ENCODE data around the gene TAPBP.

TAPBP gene

DNA sequence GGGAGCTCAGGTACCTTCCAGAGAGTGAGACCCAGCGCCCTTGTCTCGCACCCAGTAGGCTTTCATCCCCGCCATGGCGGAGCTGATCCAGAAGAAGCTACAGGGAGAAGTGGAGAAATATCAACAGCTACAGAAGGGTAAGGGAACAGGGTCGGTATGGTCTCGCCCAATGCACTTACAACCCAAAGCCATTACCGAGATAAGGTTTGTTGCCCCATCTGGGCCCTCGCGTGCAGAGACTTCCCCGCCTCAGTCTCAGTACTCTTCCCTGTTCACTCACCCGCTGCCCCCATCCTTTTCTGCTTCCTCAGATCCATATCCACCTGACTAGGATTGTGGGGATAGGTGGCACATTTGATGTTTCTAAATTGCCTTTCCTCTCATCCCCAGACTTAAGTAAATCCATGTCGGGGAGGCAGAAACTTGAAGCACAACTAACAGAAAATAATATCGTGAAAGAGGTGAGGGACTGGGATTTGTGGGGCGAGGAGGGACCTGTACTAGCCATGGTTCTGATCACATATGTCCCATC is 24.0 kb downstream of the TAPBP start:
- Histone ChIP-seq H3K9ac (ENCODE audit: low read length) (peak overlapping the region; percentile 95), H3F3A (ENCODE audit: insufficient read depth, low read length) (no peaks in the 10 kb centered on the region), H3K4me1 (ENCODE audit: insufficient read depth, low read length, severe bottlenecking) (peaks cover 24% of the 10 kb centered on the region), H4K20me1 (ENCODE audit: insufficient read depth, low read length) (no peaks in the 10 kb centered on the region), H3K9me3 (ENCODE audit: low read length) (no peaks in the 10 kb centered on the region), H3K27ac (ENCODE audit: low read depth, low read length, poor library complexity, severe bottlenecking) (peak overlapping the region; percentile 34), H3K36me3 (ENCODE audit: insufficient read depth, low read length) (peaks cover 49% of the 10 kb centered on the region), H3K4me2 (ENCODE audit: low read length) (peak overlapping the region; percentile 89), H3K9me2 (ENCODE audit: low read depth, low read length) (no peaks in the 10 kb centered on the region), H2AFZ (ENCODE audit: low read length) (no peak overlapping the region), H3K4me3 (ENCODE audit: low read depth, low read length, poor library complexity, severe bottlenecking) (peak overlapping the region; percentile 98), H3K79me2 (ENCODE audit: insufficient read depth, low read length) (peaks cover 17% of the 10 kb centered on the region), H3K27me3 (ENCODE audit: insufficient read depth, low read length) (no peaks in the 10 kb centered on the region)
- TF ChIP-seq, protein P1, sequence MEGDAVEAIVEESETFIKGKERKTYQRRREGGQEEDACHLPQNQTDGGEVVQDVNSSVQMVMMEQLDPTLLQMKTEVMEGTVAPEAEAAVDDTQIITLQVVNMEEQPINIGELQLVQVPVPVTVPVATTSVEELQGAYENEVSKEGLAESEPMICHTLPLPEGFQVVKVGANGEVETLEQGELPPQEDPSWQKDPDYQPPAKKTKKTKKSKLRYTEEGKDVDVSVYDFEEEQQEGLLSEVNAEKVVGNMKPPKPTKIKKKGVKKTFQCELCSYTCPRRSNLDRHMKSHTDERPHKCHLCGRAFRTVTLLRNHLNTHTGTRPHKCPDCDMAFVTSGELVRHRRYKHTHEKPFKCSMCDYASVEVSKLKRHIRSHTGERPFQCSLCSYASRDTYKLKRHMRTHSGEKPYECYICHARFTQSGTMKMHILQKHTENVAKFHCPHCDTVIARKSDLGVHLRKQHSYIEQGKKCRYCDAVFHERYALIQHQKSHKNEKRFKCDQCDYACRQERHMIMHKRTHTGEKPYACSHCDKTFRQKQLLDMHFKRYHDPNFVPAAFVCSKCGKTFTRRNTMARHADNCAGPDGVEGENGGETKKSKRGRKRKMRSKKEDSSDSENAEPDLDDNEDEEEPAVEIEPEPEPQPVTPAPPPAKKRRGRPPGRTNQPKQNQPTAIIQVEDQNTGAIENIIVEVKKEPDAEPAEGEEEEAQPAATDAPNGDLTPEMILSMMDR (IDR thresholded peaks at IDR 0.05; ENCODE audit: low read length) = no peak
- TF ChIP-seq EZH2 (IDR thresholded peaks at IDR 0.05; ENCODE audit: borderline replicate concordance, low read length) = no peak

DNA sequence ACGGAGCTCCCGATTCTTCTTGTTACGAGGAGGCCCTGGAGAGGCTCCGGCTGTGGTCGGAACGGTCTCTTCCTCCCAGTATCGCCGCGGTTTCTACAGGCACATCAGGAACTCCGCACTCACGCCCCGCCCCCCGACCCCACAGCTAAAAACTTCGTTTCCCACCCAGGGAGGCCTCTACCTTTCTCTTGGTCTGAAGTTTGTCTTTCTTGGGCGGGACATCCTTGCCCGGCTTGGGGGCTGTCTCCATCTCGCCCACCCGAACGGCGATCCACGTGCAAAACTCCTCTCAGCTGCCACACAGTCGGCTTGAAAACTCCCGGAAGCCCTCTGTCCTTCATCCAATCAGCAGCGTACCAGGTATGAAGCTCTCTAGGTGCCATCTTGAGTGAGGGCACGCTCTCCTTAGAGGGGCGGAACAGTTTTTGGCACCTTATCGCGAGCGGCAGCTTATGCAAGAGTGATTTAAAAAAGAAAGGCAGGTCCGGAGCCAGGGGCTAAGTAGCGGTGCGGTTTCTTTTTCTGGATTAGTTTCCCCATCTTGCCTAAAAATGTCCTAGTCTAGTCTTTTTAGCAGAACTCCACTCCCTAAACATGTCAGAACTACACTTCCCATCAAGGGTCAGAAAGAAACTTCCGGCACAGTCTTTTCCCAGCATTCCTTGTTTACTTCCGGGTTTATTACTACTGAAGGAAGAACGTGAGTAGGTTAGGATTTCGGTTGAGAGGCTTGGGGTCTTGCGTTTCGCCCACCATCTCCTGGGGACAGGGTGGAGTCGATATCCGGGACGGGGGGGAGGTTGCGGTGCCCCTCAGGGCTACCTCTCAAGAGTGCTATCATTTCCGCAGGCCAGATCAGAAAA is 24.7 kb downstream of the TAPBP start, which contains the start of the genes PFDN6 and WDR46:
Gene PFDN6, plus strand, starts transcription at position 681 of the 863 bp plus-strand sequence. CDS start 256 bp downstream, outside the sequence.
Gene WDR46, minus strand, starts transcription at position 319 of the 863 bp plus-strand sequence. Its CDS starts 69 bp downstream, at position 250.
- H3K36me3 ChIP-seq (ENCODE audit: insufficient read depth, low read length) = peaks cover 56% of the 10 kb centered on the region
- H3K27me3 ChIP-seq (ENCODE audit: insufficient read depth, low read length) = no peaks in the 10 kb centered on the region
- H2AFZ ChIP-seq (ENCODE audit: low read length) = 0 out of 2 replicates have a peak within 1 kb of the TSS, but pooled peaks have one; percentile 73
- H3F3A ChIP-seq (ENCODE audit: insufficient read depth, low read length) = no peaks in the 10 kb centered on the region; the same call in 1 of the 2 replicates
- H3K4me1 ChIP-seq (ENCODE audit: insufficient read depth, low read length, severe bottlenecking) = peaks cover 24% of the 10 kb centered on the region
- peak within 1 kb of the TSS; percentile 95 for H3K9ac ChIP-seq (ENCODE audit: low read length)
- peak within 1 kb of the TSS; percentile 98 for H3K4me3 ChIP-seq (ENCODE audit: low read depth, low read length, poor library complexity, severe bottlenecking)
- no peaks in the 10 kb centered on the region for H3K9me3 ChIP-seq (ENCODE audit: low read length)
- no peak for TF ChIP-seq EZH2 (IDR thresholded peaks at IDR 0.05; ENCODE audit: borderline replicate concordance, low read length)
- TF ChIP-seq, protein P1 (IDR thresholded peaks at IDR 0.05; ENCODE audit: low read length) = no peak
- H3K27ac ChIP-seq (ENCODE audit: low read depth, low read length, poor library complexity, severe bottlenecking) = peak within 1 kb of the TSS; percentile 34
- no peaks in the 10 kb centered on the region for H3K9me2 ChIP-seq (ENCODE audit: low read depth, low read length)
- H3K4me2 ChIP-seq (ENCODE audit: low read length) = peak within 1 kb of the TSS; percentile 89
- no peaks in the 10 kb centered on the region for H4K20me1 ChIP-seq (ENCODE audit: insufficient read depth, low read length)
- H3K79me2 ChIP-seq (ENCODE audit: insufficient read depth, low read length) = peaks cover 17% of the 10 kb centered on the region

DNA sequence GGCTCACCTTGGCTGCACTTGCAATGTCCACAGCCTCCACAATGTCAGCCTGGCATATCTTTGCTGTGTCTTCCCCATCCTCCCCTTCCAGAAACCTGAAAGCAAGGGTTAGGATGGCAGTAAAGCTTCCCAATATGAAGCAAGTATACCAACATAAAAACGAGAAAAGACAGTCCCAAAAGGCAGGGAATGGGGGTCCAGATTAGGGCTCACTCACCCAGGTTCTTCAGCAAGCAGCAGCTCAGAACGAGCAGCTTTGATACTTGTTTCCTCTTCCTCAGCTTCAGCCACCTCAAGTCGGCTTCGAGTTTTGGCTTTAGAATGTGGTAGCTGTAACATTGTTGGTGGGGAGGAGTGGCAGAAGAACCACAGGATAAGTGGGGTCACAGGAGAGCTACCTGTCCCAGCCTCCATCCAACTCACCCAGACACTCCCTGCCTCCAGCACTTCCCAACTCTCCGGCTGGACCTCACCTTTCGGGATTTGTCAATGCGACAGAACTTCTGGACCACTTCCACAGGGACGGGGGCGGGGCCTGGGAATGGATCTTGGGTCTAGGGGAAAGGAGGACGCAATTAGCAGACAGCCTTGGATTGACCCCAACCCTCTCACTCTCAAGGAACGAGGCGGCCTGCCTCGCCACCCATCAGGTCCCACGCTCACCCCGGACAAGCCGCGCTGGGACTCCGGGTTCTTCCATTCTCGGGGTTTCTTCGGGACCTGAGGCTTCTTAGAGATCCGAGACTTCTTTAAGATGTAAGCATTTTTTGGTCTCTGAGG is 25.5 kb downstream of the TAPBP start:
- peaks cover 24% of the 10 kb centered on the region for H3K4me1 ChIP-seq (ENCODE audit: insufficient read depth, low read length, severe bottlenecking)
- peaks cover 64% of the 10 kb centered on the region for H3K36me3 ChIP-seq (ENCODE audit: insufficient read depth, low read length)
- H2AFZ ChIP-seq (ENCODE audit: low read length) = no peak overlapping the region
- H3F3A ChIP-seq (ENCODE audit: insufficient read depth, low read length) = no peaks in the 10 kb centered on the region; the same call in 1 of the 2 replicates
- H3K9ac ChIP-seq (ENCODE audit: low read length) = peak overlapping the region; percentile 95
- peaks cover 17% of the 10 kb centered on the region for H3K79me2 ChIP-seq (ENCODE audit: insufficient read depth, low read length)
- H3K9me2 ChIP-seq (ENCODE audit: low read depth, low read length) = no peaks in the 10 kb centered on the region
- TF ChIP-seq, protein P1 (IDR thresholded peaks at IDR 0.05; ENCODE audit: low read length) = no peak
- TF ChIP-seq EZH2 (IDR thresholded peaks at IDR 0.05; ENCODE audit: borderline replicate concordance, low read length) = no peak
- no peaks in the 10 kb centered on the region for H3K27me3 ChIP-seq (ENCODE audit: insufficient read depth, low read length)
- H3K9me3 ChIP-seq (ENCODE audit: low read length) = no peaks in the 10 kb centered on the region
- peak overlapping the region; percentile 89 for H3K4me2 ChIP-seq (ENCODE audit: low read length)
- H4K20me1 ChIP-seq (ENCODE audit: insufficient read depth, low read length) = no peaks in the 10 kb centered on the region
- H3K27ac ChIP-seq (ENCODE audit: low read depth, low read length, poor library complexity, severe bottlenecking) = no peak overlapping the region
- H3K4me3 ChIP-seq (ENCODE audit: low read depth, low read length, poor library complexity, severe bottlenecking) = peak overlapping the region; percentile 98

Data from OCI-LY1 (cell line).